ENCODE measurements around the gene ALAD. TPM values are rescaled to one million over a fixed set of nuclear protein-coding genes. Genes with fewer than 3 reads are reported as not detected.

The ALAD gene
- total and polyA plus RNA-seq, 2 of the 13 experiments (the other 11 are each of a cell fraction or from before 2014, with no cell fraction given), result 21.8 to 30.1 TPM

- TF ChIP-seq SP1 (IDR thresholded peaks at IDR 0.05) (no peak), SP1 (CRISPR knock-in tag; IDR thresholded peaks at IDR 0.05) (peak; percentile 85), SRSF1 (optimal IDR thresholded peaks at IDR 0.05; ENCODE audit: low read depth, low read length) (peak; percentile 62), LCORL (IDR thresholded peaks at IDR 0.05) (no peak), LCORL (CRISPR knock-in tag; IDR thresholded peaks at IDR 0.05) (peak; percentile 83), YEATS4 (CRISPR knock-in tag; IDR thresholded peaks at IDR 0.05; ENCODE audit: borderline replicate concordance) (peak; percentile 98), FLYWCH1 (CRISPR knock-in tag; IDR thresholded peaks at IDR 0.05) (no peak), ZBTB38 (CRISPR knock-in tag; IDR thresholded peaks at IDR 0.05) (peak; percentile 84), ZNF350 (CRISPR knock-in tag; IDR thresholded peaks at IDR 0.05; ENCODE audit: borderline replicate concordance, low read depth) (peak; percentile 88), U2AF1 (optimal IDR thresholded peaks at IDR 0.05; ENCODE audit: low read depth, low read length) (peak; percentile 83), RBM22 (optimal IDR thresholded peaks at IDR 0.05; ENCODE audit: low read length) (peak; percentile 98), NCOA1 (CRISPR knock-in tag; IDR thresholded peaks at IDR 0.05) (0 out of 2 replicates have a peak, but pooled peaks have one; percentile 25), WIZ (CRISPR knock-in tag; IDR thresholded peaks at IDR 0.05) (no peak), BCL6 (CRISPR knock-in tag; IDR thresholded peaks at IDR 0.05) (peak; percentile 73), ZSCAN22 (CRISPR knock-in tag; IDR thresholded peaks at IDR 0.05) (no peak), ZEB1 (IDR thresholded peaks at IDR 0.05; ENCODE audit: insufficient replicate concordance, low read depth) (peak; percentile 76), ZNF605 (CRISPR knock-in tag; IDR thresholded peaks at IDR 0.05) (peak; percentile 89), IKZF1 (IDR thresholded peaks at IDR 0.05) (no peak)
- TF ChIP-seq, protein P1, sequence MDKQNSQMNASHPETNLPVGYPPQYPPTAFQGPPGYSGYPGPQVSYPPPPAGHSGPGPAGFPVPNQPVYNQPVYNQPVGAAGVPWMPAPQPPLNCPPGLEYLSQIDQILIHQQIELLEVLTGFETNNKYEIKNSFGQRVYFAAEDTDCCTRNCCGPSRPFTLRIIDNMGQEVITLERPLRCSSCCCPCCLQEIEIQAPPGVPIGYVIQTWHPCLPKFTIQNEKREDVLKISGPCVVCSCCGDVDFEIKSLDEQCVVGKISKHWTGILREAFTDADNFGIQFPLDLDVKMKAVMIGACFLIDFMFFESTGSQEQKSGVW (CRISPR knock-in tag; IDR thresholded peaks at IDR 0.05; ENCODE audit: borderline replicate concordance), result no peak
- TF ChIP-seq, protein P2, sequence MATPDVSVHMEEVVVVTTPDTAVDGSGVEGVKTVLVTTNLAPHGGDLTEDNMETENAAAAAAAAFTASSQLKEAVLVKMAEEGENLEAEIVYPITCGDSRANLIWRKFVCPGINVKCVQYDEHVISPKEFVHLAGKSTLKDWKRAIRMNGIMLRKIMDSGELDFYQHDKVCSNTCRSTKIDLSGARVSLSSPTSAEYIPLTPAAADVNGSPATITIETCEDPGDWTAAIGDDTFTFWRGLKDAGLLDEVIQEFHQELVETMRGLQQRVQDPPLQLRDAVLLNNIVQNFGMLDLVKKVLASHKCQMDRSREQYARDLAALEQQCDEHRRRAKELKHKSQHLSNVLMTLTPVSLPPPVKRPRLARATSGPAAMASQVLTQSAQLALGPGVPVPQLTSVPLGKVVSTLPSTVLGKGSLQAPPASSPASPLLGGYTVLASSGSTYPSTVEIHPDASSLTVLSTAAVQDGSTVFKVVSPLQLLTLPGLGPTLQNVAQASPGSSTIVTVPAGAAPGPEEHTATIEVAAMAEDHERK (CRISPR knock-in tag; IDR thresholded peaks at IDR 0.05; ENCODE audit: low read depth), result no peak
- TF ChIP-seq, protein P3, sequence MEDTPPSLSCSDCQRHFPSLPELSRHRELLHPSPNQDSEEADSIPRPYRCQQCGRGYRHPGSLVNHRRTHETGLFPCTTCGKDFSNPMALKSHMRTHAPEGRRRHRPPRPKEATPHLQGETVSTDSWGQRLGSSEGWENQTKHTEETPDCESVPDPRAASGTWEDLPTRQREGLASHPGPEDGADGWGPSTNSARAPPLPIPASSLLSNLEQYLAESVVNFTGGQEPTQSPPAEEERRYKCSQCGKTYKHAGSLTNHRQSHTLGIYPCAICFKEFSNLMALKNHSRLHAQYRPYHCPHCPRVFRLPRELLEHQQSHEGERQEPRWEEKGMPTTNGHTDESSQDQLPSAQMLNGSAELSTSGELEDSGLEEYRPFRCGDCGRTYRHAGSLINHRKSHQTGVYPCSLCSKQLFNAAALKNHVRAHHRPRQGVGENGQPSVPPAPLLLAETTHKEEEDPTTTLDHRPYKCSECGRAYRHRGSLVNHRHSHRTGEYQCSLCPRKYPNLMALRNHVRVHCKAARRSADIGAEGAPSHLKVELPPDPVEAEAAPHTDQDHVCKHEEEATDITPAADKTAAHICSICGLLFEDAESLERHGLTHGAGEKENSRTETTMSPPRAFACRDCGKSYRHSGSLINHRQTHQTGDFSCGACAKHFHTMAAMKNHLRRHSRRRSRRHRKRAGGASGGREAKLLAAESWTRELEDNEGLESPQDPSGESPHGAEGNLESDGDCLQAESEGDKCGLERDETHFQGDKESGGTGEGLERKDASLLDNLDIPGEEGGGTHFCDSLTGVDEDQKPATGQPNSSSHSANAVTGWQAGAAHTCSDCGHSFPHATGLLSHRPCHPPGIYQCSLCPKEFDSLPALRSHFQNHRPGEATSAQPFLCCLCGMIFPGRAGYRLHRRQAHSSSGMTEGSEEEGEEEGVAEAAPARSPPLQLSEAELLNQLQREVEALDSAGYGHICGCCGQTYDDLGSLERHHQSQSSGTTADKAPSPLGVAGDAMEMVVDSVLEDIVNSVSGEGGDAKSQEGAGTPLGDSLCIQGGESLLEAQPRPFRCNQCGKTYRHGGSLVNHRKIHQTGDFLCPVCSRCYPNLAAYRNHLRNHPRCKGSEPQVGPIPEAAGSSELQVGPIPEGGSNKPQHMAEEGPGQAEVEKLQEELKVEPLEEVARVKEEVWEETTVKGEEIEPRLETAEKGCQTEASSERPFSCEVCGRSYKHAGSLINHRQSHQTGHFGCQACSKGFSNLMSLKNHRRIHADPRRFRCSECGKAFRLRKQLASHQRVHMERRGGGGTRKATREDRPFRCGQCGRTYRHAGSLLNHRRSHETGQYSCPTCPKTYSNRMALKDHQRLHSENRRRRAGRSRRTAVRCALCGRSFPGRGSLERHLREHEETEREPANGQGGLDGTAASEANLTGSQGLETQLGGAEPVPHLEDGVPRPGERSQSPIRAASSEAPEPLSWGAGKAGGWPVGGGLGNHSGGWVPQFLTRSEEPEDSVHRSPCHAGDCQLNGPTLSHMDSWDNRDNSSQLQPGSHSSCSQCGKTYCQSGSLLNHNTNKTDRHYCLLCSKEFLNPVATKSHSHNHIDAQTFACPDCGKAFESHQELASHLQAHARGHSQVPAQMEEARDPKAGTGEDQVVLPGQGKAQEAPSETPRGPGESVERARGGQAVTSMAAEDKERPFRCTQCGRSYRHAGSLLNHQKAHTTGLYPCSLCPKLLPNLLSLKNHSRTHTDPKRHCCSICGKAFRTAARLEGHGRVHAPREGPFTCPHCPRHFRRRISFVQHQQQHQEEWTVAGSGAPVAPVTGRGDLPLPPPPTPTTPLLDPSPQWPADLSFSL (CRISPR knock-in tag; IDR thresholded peaks at IDR 0.05), result no peak
- TF ChIP-seq, protein P4, sequence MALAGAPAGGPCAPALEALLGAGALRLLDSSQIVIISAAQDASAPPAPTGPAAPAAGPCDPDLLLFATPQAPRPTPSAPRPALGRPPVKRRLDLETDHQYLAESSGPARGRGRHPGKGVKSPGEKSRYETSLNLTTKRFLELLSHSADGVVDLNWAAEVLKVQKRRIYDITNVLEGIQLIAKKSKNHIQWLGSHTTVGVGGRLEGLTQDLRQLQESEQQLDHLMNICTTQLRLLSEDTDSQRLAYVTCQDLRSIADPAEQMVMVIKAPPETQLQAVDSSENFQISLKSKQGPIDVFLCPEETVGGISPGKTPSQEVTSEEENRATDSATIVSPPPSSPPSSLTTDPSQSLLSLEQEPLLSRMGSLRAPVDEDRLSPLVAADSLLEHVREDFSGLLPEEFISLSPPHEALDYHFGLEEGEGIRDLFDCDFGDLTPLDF (CRISPR knock-in tag; IDR thresholded peaks at IDR 0.05), result peak; percentile 90
These were observed 60.9 kb downstream of the ALAD start, which contains the start of gene WDR31 (continued) for GRCh38 chr9:113340011-113340699.

All from HepG2 (cell line).